Measurements from ENCODE around the gene RANBP1.

DNA sequence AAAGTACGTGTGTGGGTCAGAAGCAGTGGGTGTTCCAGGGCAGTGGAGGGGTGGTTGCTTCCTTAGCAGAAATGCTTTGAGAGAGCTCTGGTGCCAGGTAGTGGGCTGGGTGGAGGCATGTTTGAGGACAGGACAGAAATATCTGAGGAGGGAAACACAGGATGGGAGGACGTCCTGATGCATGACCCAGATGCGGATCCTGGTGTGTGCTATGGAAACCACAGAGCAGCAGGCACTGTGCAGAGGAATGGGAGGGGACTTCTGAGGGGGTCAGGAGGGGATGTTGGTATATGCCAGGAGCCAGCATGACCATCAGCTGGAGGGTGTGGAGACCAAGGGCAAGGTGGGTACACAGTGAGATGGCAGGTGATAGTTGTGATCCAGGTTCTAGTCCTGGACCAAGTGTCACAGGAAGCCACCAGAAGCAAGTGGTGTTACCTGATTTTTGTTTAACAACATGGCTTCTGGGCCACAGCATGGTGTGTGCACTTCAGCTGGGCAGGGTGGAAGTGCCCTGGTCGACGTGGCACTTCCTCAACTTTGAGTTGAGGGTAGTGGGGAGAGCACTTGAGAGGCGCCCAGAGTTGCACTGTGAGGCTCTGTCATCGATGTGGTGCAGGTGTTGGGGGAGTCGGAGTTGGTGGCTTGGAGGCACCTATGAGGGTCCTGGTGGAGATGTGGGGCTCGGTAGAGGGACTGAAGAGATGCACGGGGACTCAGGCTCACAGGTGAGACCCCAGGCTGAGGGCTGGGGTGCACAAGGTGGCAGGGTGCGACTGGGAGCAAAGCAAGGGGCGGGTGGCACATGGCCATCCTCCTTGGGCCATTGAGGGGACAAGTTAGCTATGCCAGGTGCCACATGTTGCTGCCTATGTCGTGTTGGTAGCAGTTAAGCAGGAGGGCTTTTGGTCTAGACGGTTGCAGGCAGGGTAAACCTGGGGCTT, 28.3 kb upstream of the RANBP1 start:
- TF ChIP-seq POLR2A (IDR thresholded peaks at IDR 0.05), result no peak
- TF ChIP-seq, protein P1, sequence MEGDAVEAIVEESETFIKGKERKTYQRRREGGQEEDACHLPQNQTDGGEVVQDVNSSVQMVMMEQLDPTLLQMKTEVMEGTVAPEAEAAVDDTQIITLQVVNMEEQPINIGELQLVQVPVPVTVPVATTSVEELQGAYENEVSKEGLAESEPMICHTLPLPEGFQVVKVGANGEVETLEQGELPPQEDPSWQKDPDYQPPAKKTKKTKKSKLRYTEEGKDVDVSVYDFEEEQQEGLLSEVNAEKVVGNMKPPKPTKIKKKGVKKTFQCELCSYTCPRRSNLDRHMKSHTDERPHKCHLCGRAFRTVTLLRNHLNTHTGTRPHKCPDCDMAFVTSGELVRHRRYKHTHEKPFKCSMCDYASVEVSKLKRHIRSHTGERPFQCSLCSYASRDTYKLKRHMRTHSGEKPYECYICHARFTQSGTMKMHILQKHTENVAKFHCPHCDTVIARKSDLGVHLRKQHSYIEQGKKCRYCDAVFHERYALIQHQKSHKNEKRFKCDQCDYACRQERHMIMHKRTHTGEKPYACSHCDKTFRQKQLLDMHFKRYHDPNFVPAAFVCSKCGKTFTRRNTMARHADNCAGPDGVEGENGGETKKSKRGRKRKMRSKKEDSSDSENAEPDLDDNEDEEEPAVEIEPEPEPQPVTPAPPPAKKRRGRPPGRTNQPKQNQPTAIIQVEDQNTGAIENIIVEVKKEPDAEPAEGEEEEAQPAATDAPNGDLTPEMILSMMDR (IDR thresholded peaks at IDR 0.05), result no peak

Data from tibial nerve (tissue), 3 donors.